Measurements from ENCODE around the gene REG3G.

DNA sequence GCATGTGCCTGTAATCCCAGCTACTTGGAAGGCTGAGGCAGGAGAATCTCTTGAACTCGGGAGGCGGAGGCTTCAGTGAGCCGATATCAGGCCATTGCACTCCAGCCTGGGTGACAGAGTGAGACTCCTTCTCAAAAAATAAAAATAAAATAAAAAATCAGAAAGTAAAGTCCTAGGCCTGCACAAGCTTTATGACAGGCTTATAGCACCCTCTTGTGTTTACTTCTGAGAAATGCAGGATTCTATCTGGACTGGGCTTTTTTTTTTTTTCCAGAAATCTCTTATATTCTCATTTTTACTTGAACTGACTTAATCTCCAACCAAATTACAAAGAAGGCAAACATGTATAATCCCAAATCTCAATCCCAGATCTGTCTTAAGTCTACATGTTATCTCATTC, 26.1 kb upstream of the REG3G start:
- TF ChIP-seq, protein P1, sequence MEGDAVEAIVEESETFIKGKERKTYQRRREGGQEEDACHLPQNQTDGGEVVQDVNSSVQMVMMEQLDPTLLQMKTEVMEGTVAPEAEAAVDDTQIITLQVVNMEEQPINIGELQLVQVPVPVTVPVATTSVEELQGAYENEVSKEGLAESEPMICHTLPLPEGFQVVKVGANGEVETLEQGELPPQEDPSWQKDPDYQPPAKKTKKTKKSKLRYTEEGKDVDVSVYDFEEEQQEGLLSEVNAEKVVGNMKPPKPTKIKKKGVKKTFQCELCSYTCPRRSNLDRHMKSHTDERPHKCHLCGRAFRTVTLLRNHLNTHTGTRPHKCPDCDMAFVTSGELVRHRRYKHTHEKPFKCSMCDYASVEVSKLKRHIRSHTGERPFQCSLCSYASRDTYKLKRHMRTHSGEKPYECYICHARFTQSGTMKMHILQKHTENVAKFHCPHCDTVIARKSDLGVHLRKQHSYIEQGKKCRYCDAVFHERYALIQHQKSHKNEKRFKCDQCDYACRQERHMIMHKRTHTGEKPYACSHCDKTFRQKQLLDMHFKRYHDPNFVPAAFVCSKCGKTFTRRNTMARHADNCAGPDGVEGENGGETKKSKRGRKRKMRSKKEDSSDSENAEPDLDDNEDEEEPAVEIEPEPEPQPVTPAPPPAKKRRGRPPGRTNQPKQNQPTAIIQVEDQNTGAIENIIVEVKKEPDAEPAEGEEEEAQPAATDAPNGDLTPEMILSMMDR (IDR thresholded peaks at IDR 0.05; ENCODE audit: low read depth, low read length, poor library complexity, severe bottlenecking) = peak; percentile 40
- no peak for TF ChIP-seq EZH2phosphoT487 (IDR thresholded peaks at IDR 0.05; ENCODE audit: borderline replicate concordance, low read length)
